Measurements from ENCODE around the gene CYFIP2.
A peak's percentile ranks its signal among the peaks of the same experiment; 100 is the strongest.

DNA sequence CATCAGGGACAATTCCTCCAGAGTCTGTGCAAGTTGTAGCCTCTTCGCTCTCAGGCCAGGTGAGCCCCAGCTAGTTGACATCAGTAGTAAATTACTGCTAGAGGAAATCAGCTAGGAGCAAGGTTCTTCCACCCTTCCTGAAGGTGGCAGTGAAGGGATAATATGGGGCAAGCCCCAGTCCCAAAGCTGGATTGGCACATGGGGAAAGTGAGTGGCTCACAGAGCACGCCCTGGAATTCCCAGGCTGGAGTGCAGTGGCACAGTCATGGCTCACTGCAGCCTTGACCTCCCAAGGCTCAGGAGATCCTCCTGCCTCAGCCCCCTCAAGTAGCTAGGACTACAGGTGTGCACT lies 82.1 kb downstream of the CYFIP2 start:
- TF ChIP-seq CTCF (IDR thresholded peaks at IDR 0.05), result peak in 1 of 6 experiments; percentile 10
- no peak for TF ChIP-seq POLR2A (IDR thresholded peaks at IDR 0.05)

All from Peyer's patch (tissue), 4 donors.